GM19025 (cell line): Measurements from ENCODE around the gene PTPRU.
"Not testable (repeated sequence)": the region's sequence is repeated elsewhere in the genome, so short reads cannot be mapped to it uniquely, and the experiment has no call there.

ENCODE experiments used
- ATAC-seq: cut with Tn5 transposase; IDR thresholded peaks from one replicate; pipeline ENCODE4 v1.9.1; 2021; ENCODE audit warnings: mild to moderate bottlenecking, low read depth, moderate library complexity; ENCODE audit not compliant: unreplicated experiment

PTPRU gene

GRCh38 chr1:29284286-29284960 lies 48.1 kb downstream of the PTPRU start:
- ATAC-seq = no peak

- ATAC-seq = no peak
These were observed 48.7 kb downstream of the PTPRU start for GRCh38 chr1:29284961-29285560.

GRCh38 chr1:29285771-29286170 lies 49.4 kb downstream of the PTPRU start:
- ATAC-seq = no peak

GRCh38 chr1:29286194-29286767 lies 50.0 kb downstream of the PTPRU start:
- ATAC-seq = no peak

GRCh38 chr1:29289493-29289892 lies 53.2 kb downstream of the PTPRU start:
- no peak for ATAC-seq

- no peak for ATAC-seq
These were observed 54.2 kb downstream of the PTPRU start for GRCh38 chr1:29290414-29290985.

- ATAC-seq = no peak
These were observed 55.4 kb downstream of the PTPRU start for GRCh38 chr1:29291756-29292155.

- ATAC-seq = no peak
These were observed 56.0 kb downstream of the PTPRU start for GRCh38 chr1:29292344-29292743.

- no peak for ATAC-seq
These were observed 61.1 kb downstream of the PTPRU start for GRCh38 chr1:29297450-29297849.

GRCh38 chr1:29298246-29298645 lies 61.9 kb downstream of the PTPRU start:
- ATAC-seq = no peak

- no peak for ATAC-seq
These were observed 63.1 kb downstream of the PTPRU start for GRCh38 chr1:29299446-29299845.

GRCh38 chr1:29301732-29302131 lies 65.4 kb downstream of the PTPRU start:
- ATAC-seq = not testable (repeated sequence)

- ATAC-seq = no peak
These were observed 67.1 kb downstream of the PTPRU start for GRCh38 chr1:29303201-29304024.

- ATAC-seq = no peak
These were observed 67.8 kb downstream of the PTPRU start for GRCh38 chr1:29304025-29304684.

- no peak for ATAC-seq
These were observed 69.6 kb downstream of the PTPRU start for GRCh38 chr1:29305943-29306342.

- no peak for ATAC-seq
These were observed 70.3 kb downstream of the PTPRU start for GRCh38 chr1:29306471-29307140.

- ATAC-seq = no peak
These were observed 72.8 kb downstream of the PTPRU start for GRCh38 chr1:29309075-29309474.

GRCh38 chr1:29309621-29310020 lies 73.3 kb downstream of the PTPRU start:
- ATAC-seq = no peak

GRCh38 chr1:29310616-29311180 lies 74.4 kb downstream of the PTPRU start:
- ATAC-seq = no peak
